NCI-H1417 (cell line): ENCODE data around the gene VDAC1.
A peak's percentile ranks its signal among the peaks of the same experiment; 100 is the strongest.
"Not testable (repeated sequence)": the region's sequence is repeated elsewhere in the genome, so short reads cannot be mapped to it uniquely, and the experiment has no call there.

Experiments used
- DNase-seq, 3 experiments: peaks; one replicate each; lab custom pipeline; 2025; lab: John Stamatoyannopoulos, UW

The VDAC1 gene

DNA sequence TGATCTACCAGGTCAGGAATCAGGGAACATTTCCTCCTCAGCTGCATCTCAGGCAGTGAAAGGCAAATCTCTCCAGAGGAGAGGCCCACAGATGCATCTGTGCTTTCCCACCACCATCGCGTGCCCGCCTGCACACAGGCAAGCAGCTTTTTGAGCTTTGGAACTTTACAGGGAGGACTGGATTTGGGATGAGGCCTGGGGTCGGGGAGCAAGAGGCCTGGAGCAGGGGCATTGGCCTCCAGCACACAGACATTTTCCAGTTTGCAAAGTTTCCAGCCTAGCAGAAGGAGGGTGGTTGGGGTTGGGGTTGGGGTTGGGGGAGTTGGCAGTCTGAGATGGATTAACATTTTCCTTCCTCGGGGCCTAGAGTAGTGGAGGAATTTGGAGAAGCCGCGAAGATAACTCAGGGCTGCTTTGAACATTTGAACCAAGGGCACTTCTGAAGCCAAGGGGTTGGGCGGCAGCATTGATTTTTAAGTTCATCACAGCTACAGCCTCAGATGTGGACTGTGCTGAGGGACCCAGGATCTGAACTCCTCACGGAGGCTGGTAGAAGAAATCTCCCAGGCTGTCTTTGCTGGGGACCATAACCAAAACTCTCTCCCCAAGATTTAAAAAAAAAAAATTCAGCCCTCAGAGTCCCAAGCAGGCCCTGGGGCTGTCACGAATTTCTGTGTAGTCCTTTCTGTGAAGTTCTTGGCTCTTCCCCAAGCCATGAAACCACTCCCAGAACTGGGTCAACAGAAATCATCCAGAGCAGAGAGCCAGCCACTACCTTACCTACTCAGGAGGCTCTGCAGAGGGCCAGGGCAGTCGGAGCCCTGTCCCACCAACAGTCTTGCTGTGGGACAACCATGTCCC lies 61.9 kb downstream of the VDAC1 start:
- DNase-seq = no peak

DNA sequence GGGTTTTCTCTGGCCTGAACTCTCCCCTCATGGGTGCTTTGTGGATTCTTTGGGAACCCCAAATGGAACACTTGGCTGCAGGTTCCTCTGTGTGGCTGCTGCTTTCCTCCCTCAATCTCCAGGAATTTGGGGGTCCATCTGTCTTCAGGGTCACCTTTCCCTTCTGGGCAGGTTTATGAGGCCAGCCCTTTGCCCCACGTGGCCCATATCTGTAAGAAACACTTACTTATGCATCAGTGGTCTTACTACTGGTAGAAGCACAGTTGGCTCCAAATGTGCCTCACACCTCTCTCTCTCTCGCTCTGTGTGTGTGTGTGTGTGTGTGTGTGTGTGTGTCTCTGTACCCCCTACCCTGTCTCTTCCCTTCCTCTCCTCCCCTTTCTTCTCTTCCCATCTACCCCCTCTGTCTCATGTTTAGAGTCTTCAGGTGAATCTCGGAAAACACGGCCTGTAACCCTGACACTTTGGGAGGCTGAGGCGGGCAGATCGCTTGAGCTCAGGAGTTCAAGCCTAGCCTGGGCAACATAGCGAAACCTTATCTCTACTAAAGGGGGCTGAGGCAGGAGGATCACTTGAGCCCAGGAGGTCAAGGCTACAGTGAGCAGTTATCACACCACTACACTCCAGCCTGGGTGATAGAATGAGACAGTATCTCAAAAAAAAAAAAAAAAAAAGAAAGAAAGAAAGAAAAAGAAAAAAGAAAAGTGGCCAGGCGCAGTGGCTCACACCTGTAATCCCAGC lies 63.1 kb downstream of the VDAC1 start:
- no peak for DNase-seq

- DNase-seq = no peak
These were observed 65.1 kb downstream of the VDAC1 start for GRCh38 chr5:133939668-133940067.

- peak in 1 of 3 experiments; percentile 34 for DNase-seq
These were observed 65.8 kb downstream of the VDAC1 start for GRCh38 chr5:133938929-133939328.

GRCh38 chr5:133938039-133938821 lies 66.5 kb downstream of the VDAC1 start:
- DNase-seq = peak in 1 of 3 experiments; percentile 34

DNA sequence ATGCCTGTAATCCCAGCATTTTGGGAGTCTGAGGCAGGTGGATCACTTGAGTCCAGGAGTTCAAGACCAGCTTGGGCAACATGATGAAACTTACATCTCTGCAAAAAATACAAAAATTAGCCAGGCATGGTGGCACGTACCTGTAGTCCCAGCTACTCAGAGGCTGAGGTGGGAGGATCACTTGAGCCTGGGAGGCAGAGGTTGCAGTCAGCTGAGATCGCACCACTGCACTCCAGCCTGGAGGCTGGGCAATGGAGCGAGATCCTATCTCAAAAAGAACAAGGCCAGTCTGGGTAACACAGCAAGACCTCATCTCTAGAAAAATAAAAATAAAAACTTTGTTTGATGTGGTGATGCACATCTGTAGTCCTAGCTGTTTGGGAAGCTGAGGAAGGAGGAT lies 67.1 kb downstream of the VDAC1 start:
- DNase-seq = not testable (repeated sequence)

DNA sequence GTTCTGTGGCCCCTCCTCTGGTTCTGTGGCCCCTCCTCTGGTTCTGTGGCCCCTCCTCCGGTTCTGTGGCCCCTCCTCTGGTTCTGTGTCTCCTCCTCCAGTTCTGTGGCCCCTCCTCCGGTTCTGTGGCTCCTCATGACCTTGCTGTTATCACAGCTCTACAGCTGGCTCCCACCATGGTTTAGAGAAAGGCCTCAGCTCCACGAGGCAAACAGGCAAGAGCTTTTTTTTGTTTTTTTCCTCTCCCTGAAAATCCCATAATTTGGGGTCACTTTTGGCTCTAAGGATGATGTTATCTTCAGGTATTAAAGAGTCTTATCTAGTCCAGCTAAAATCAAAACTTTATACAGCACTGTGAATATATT lies 68.1 kb downstream of the VDAC1 start:
- DNase-seq = no peak

DNA sequence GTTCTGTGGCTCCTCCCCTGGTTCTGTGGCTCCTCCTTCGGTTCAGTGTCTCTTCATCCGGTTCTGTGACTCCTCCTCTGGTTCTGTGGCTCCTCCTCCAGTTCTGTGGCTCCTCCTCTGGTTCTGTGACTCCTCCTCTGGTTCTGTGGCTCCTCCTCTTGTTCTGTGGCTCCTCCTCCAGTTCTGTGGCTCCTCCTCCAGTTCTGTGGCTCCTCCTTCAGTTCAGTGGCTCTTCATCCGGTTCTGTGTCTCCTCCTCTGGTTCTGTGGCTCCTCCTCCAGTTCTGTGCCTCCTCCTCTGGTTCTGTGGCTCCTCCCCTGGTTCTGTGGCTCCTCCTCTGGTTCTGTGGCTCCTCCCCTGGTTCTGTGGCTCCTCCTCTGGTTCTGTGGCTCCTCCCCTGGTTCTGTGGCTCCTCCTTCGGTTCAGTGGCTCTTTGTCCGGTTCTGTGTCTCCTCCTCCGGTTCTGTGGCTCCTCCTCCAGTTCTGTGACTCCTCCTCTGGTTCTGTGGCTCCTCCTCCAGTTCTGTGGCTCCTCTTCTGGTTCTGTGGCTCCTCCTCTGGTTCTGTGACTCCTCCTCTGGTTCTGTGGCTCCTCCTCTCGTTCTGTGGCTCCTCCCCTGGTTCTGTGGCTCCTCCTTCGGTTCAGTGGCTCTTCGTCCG lies 68.7 kb downstream of the VDAC1 start:
- not testable (repeated sequence) for DNase-seq

DNA sequence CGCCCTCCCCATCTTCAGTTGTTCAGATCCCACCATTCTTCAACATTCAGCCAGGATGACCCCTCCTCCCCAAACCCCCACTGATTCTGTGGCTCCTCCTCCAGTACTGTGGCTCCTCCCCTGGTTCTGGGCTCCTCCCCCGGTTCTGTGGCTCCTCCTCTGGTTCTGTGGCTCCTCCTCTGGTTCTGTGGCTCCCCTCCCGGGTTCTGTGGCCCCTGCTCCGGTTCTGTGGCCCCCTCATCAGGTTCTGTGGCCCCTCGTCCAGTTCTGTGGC lies 69.2 kb downstream of the VDAC1 start:
- DNase-seq = no peak

DNA sequence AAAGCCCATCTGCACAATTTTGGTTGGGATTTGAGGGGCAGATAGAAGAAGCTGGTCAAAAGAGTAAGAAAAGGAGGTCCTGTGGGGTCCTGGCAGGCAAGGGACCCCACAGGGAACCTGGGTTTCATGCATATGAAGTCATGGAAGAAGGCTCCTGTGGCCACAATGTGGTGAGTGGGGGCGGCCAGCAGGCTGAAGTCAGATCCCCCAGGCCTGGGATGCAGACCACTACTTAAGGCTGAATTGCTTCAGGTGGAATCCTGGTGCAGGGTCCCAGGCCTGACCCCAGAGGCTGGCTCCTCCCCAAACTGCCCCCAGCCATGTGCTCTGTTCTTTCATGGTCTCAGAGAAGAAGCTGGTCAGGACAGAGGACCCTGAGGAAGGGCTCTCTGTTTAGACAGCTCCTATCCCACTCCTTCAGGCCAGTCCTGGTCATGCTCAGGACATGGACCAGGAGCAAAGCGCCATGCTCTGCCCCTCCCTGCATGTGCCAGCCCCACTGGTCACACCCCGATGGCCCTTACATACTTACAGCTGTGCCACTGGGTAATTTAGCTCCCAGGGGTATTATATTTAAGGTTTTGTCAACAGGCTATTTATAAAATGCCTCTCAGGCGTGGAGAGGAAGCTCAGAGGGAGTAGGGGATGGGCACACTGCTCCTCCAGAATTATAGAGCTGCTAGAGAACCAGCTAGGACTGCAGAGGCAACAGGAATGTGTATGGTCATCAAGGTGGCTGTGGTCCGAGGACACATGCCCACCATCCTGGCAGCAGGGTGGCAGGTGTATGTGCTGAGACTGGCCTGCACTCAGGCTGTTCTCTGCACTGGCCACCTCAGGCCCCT lies 69.7 kb downstream of the VDAC1 start:
- DNase-seq = peak; percentile 29 to 68 (median 62)

DNA sequence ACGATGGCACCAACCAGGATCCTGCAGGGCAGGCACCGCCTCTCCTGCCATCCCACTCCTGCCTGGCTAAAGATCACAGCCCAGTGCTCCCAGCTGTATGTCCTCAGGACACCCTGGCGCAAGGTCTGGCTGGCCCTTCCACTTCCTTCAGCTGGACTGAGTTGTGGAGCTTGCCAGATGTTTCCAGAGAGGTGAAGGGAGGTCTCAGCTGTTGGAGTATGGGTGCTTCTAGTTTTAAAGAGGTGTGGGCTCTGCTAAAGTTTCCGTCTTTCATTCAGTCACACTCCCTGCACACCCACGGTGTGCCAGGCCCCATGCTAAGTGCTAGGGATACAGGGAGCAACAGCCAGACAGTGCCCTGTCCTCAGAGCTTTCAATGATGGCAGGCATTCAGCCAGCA lies 70.5 kb downstream of the VDAC1 start:
- DNase-seq = no peak

DNA sequence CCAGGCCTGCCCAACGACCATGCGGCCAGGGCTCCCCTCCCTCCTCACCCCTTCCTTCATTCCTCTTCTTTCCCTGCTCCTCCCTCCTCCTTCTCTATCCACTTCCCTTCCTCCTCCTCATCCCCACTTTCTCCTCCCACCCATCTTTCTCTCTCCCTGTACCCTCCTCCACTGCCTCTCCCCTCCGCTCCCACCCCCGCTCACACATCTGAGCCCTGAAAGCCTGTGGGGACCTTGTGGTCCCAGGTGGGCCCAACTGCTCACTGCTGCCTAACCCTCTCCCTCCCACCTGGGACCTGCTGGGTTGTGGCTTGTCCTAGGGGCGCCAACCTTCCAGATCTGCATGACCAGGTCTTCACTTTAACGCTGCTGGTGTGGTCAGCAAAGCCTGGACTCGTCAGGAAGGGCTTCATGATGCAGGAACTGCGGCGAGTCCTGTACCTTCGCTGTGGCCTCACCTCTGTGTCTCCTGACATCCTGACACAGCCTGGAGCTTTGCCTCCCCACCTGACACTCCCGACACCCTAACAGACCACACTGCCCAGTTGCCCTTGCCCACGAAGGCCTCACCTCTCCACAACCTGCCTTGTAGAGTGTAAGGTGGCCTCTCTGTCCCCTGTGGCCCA lies 71.0 kb downstream of the VDAC1 start:
- no peak for DNase-seq

DNA sequence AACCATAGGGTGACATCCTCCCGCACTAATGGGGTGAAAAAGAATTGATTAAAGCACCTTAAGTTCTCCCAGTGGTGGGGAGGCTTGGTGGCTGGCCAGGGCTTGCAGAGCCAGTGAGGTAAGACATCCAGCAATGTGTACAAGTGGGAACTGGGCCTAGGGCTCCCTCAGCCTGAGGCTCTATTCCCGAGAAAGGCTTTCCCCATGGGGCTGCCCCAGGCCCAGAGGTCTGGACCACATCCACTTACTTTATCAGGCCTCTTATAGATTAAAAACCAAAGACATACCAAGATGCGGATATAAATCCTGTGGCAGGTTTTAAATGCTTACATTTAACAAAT lies 71.6 kb downstream of the VDAC1 start:
- no peak for DNase-seq

- no peak for DNase-seq
These were observed 72.2 kb downstream of the VDAC1 start for GRCh38 chr5:133932441-133933168.

- no peak for DNase-seq
These were observed 73.2 kb downstream of the VDAC1 start for GRCh38 chr5:133931546-133931945.

DNA sequence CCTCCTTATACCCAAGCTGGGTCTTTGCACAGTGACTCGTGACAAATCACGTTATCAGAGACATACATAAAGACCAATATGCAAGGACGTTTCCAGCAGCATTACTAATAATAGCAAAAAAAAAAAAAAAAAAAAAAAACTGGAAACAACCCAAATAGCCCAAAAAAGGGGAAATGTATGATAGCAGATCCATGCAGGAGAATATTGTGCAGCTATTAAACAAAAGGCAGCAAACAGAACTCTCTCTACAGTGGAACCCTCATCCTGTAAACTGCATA lies 74.0 kb downstream of the VDAC1 start:
- no peak for DNase-seq

DNA sequence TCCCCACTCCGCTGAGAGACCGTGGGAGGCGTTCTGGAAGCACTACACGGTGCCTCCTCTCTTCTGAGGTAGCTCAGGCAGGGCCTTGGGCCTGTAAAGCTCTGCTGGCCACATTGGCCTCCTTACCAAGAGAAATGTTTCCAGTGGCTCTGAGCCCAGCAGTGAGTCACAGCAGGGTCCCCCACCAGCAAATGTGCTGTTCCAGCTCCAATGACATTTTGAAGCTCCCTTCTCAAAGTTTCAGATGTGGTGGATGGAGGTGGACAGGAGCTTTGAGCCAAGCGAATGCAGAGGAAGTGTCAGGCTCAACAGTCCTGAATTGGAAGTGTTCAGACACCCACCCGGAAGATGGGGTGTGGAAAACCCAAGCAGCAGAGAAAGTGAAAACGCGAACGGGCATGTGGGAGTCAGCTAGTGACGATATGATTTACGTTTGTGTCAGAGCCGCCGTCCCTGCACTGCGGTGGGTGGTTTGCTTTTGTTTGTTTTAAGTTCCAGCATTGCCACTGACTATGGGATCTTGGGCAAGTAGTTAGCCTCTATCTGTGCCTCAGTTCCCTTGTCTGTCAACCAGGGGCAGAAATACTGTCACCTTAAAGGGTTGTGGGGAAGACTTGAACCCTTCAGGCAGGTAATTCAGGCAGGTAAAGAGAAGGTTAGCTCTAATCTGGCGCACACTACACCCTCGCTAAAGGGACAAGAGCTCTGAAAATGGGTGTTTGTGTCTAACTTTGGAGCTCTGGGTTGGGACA lies 74.5 kb downstream of the VDAC1 start:
- DNase-seq = peak in 1 of 3 experiments; percentile 1

- no peak for DNase-seq
These were observed 76.0 kb downstream of the VDAC1 start for GRCh38 chr5:133928587-133929393.
